Caco-2 (cell line): Measurements from ENCODE around the gene ANKLE2. TPM values are rescaled to one million over a fixed set of nuclear protein-coding genes. Genes with fewer than 3 reads are reported as not detected.

Experiments
- BruUV-seq: library from RNA; stranded (reverse); fragments of 400-500 nt; replicated peaks from 2 replicates; lab custom pipeline; 2021; lab: Mats Ljungman, UMichigan
- CTCF ChIA-PET: fragments of 300-600 bp; sonication (Branson Sonifier 250); formaldehyde crosslinking; loops from one replicate; lab custom pipeline; 2022; ENCODE audit warnings: antibody characterized with exemption; lab: Charles Lee
- POLR2A ChIA-PET: fragments of 300-600 bp; sonication (Branson Sonifier 250); formaldehyde crosslinking; loops from one replicate; lab custom pipeline; 2022; ENCODE audit warnings: antibody characterized with exemption; lab: Charles Lee
- DNase-seq, 2 experiments: peaks; one replicate each; pipeline versions ENCODE4 v3.0.0 to v3.0.0-alpha.2; 2020 to 2022
- H3K27me3 ChIP-seq: replicated peaks from 2 replicates; pipeline ENCODE4 v1.6.0; 2011; ENCODE audit warnings: low read length; ENCODE audit not compliant: control insufficient read depth, insufficient read depth
- H3K36me3 ChIP-seq: 2 replicates; pipeline ENCODE4 v1.5.1; 2011; ENCODE audit warnings: low read length; ENCODE audit not compliant: control insufficient read depth, insufficient read depth
- H3K4me1 ChIP-seq: fragments of 250-450 bp; sonication (Bioruptor Pico); 2 replicates; pipeline ENCODE4 v1.5.1; 2020; ENCODE audit warnings: mild to moderate bottlenecking
- H3K4me3 ChIP-seq: 2 replicates; pipeline ENCODE4 v1.5.1; 2011; ENCODE audit warnings: low read depth, mild to moderate bottlenecking, control low read depth, low read length
- H3K9me3 ChIP-seq: fragments of 250-450 bp; sonication (Bioruptor Pico); 2 replicates; pipeline ENCODE4 v1.5.1; 2020; ENCODE audit warnings: mild to moderate bottlenecking, moderate library complexity
- H3K27ac Mint-ChIP-seq: one replicate; pipeline ENCODE4 v1.8.0; 2022; ENCODE audit warnings: mixed read lengths; ENCODE audit not compliant: unreplicated experiment
- H3K27me3 Mint-ChIP-seq: one replicate; pipeline ENCODE4 v1.8.0; 2022; ENCODE audit warnings: mixed read lengths; ENCODE audit not compliant: insufficient read depth, unreplicated experiment
- H3K36me3 Mint-ChIP-seq: one replicate; pipeline ENCODE4 v1.8.0; 2022; ENCODE audit warnings: mild to moderate bottlenecking, mixed read lengths; ENCODE audit not compliant: insufficient read depth, unreplicated experiment
- H3K4me1 Mint-ChIP-seq: one replicate; pipeline ENCODE4 v1.8.0; 2022; ENCODE audit warnings: low read depth, mixed read lengths; ENCODE audit not compliant: unreplicated experiment
- H3K4me3 Mint-ChIP-seq: one replicate; pipeline ENCODE4 v1.8.0; 2022; ENCODE audit warnings: mild to moderate bottlenecking, moderate library complexity, mixed read lengths; ENCODE audit not compliant: unreplicated experiment
- H3K9me3 Mint-ChIP-seq: one replicate; pipeline ENCODE4 v1.8.0; 2022; ENCODE audit warnings: mixed read lengths; ENCODE audit not compliant: unreplicated experiment
- intact Hi-C: fragments of 100-400 bp; cut with micrococcal nuclease; formaldehyde crosslinking; loops from one replicate; pipeline ENCODE4 v1.10.0; 2022; ENCODE audit not compliant: unreplicated experiment
- total RNA-seq: library from RNA; stranded (reverse); gene quantifications from 2 replicates; pipeline ENCODE4 v1.2.3, GENCODE V29; 2022
- TF ChIP-seq, protein P1 (sequence below), 2 experiments: fragments of 200-600 bp in 1 of 2; IDR thresholded peaks; 1 replicate in 1 of 2; 2 replicates in 1 of 2; pipeline versions ENCODE4 v1.5.1 to v1.8.0; 2011 to 2022; ENCODE audit warnings: antibody characterized with exemption in 1 of 2, control low read depth in 1 of 2, inconsistent platforms in 1 of 2, low read depth in 1 of 2, low read length in 1 of 2, mild to moderate bottlenecking in 1 of 2, moderate library complexity in 1 of 2; ENCODE audit not compliant: insufficient read depth in 1 of 2, severe bottlenecking in 1 of 2, unreplicated experiment in 1 of 2

Gene ANKLE2
- total RNA-seq, 1 experiment from 2014 or later, result 80.8 TPM

DNA sequence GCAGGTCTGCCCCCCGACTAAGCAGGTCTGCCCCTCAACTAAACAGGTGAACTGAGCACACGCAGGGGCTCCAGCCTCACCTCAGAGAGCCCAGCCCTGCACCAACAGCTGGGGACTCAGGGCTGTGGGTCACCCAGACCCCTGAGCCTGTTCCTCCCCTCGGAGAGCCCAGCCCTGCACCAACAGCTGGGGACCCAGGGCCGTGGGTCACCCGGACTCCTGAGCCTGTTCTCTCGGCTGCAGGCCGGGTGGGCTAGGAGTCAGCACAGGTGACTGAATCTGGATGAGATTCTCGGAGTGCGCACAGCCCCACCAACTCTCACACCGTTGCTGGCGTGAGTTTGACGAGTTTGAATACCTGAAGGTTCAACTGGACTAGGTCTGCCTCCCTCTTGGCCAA lies 20.3 kb upstream of the ANKLE2 start:
- no TSS peak for BruUV-seq
- H3K36me3 Mint-ChIP-seq, result peaks cover 79% of the 10 kb centered on the region
- POLR2A ChIA-PET, result no interaction called here

DNA sequence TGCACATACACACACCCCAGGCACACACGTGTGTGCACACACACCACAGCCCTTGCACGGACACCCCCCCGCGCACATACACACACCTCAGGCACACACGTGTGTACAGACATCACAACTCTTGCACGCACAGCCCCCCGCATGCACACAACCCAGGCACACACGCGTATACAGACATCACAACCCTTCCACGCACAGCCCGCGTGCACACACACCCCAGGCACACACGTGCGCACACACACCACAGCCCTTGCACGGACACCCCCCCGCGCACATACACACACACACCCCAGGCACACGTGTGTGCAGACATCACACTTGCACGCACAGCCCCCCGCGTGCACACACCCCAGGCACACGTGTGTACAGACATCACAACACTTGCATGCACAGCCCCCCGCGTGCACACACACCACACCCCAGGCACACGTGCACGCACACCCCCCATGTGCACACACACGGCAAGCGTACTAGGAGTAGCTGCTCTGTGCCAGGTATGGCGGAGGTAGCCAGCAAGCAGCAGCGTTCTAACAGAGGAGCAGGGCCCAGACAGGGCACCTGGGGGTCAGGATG lies 18.2 kb upstream of the ANKLE2 start:
- Histone ChIP-seq H3K27me3 (no peaks in the 10 kb centered on the region), H3K4me3 (no peak overlapping the region), H3K4me1 (no peaks in the 10 kb centered on the region), H3K9me3 (no peaks in the 10 kb centered on the region), H3K36me3 (peaks cover 3% of the 10 kb centered on the region; the same call in 1 of the 2 replicates)
- TF ChIP-seq, protein P1, sequence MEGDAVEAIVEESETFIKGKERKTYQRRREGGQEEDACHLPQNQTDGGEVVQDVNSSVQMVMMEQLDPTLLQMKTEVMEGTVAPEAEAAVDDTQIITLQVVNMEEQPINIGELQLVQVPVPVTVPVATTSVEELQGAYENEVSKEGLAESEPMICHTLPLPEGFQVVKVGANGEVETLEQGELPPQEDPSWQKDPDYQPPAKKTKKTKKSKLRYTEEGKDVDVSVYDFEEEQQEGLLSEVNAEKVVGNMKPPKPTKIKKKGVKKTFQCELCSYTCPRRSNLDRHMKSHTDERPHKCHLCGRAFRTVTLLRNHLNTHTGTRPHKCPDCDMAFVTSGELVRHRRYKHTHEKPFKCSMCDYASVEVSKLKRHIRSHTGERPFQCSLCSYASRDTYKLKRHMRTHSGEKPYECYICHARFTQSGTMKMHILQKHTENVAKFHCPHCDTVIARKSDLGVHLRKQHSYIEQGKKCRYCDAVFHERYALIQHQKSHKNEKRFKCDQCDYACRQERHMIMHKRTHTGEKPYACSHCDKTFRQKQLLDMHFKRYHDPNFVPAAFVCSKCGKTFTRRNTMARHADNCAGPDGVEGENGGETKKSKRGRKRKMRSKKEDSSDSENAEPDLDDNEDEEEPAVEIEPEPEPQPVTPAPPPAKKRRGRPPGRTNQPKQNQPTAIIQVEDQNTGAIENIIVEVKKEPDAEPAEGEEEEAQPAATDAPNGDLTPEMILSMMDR (IDR thresholded peaks at IDR 0.05; ENCODE audit: insufficient read depth in 1 of 2, low read depth in 1 of 2, low read length in 1 of 2, severe bottlenecking in 1 of 2, unreplicated experiment in 1 of 2), result no peak
- CTCF ChIA-PET, result no interaction called here
- no peak for DNase-seq
- BruUV-seq, result no TSS peak
- Mint-ChIP-seq H3K36me3 (peaks cover 79% of the 10 kb centered on the region), H3K27ac (peak overlapping the region; percentile 66), H3K9me3 (no peaks in the 10 kb centered on the region), H3K27me3 (no peaks in the 10 kb centered on the region), H3K4me3 (no peak overlapping the region), H3K4me1 (no peaks in the 10 kb centered on the region)
- intact Hi-C loops, result no loop called here
- POLR2A ChIA-PET, result no interaction called here

More for the DNA sequence above, 20.3 kb upstream of the ANKLE2 start:
- Histone ChIP-seq H3K27me3 (no peaks in the 10 kb centered on the region), H3K4me1 (no peaks in the 10 kb centered on the region), H3K36me3 (peaks cover 3% of the 10 kb centered on the region; the same call in 1 of the 2 replicates), H3K4me3 (no peak overlapping the region), H3K9me3 (no peaks in the 10 kb centered on the region)
- intact Hi-C loops, result no loop called here
- Mint-ChIP-seq H3K4me3 (no peak overlapping the region), H3K27ac (no peak overlapping the region), H3K27me3 (no peaks in the 10 kb centered on the region), H3K4me1 (no peaks in the 10 kb centered on the region), H3K9me3 (no peaks in the 10 kb centered on the region)
- DNase-seq, result no peak
- TF ChIP-seq, protein P1 (IDR thresholded peaks at IDR 0.05; ENCODE audit: insufficient read depth in 1 of 2, low read depth in 1 of 2, low read length in 1 of 2, severe bottlenecking in 1 of 2, unreplicated experiment in 1 of 2), result no peak
- CTCF ChIA-PET, result no interaction called here

DNA sequence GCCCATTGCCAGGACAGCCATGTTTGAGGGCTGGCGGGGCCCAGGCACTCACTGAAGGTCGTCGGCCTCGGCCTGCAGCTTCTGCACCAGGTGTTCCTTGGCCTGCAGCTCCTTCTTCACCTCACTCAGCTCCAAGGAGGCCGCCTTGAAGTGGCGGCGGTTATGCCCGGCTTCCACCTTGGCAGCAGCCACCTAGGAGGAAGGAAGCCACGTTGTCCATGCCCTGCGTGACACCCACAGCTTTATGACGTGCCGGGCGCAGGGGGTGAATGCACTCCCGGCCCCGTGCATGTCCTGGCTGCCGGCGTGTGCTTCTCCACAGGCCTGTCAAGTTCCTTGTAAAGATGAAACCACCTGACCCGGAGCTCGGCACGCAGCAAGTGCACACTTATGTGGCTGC lies 16.0 kb upstream of the ANKLE2 start:
- DNase-seq, result no peak
- intact Hi-C loops, result no loop called here
- ChIA-PET POLR2A (no interaction called here), CTCF (no interaction called here)
- Mint-ChIP-seq H3K4me1 (no peaks in the 10 kb centered on the region), H3K4me3 (no peak overlapping the region), H3K27ac (no peak overlapping the region), H3K36me3 (peaks cover 82% of the 10 kb centered on the region), H3K9me3 (no peaks in the 10 kb centered on the region), H3K27me3 (no peaks in the 10 kb centered on the region)
- no peak overlapping the region for H3K4me3 ChIP-seq
- H3K27me3 ChIP-seq, result no peaks in the 10 kb centered on the region
- H3K4me1 ChIP-seq, result no peaks in the 10 kb centered on the region
- peaks cover 3% of the 10 kb centered on the region for H3K36me3 ChIP-seq
- BruUV-seq, result no TSS peak
- TF ChIP-seq, protein P1 (IDR thresholded peaks at IDR 0.05; ENCODE audit: insufficient read depth in 1 of 2, low read depth in 1 of 2, low read length in 1 of 2, severe bottlenecking in 1 of 2, unreplicated experiment in 1 of 2), result no peak
- H3K9me3 ChIP-seq, result no peaks in the 10 kb centered on the region
